Spleen (tissue), 7 donors: ENCODE data around the gene SORBS2.

Experiments
- CTCF ChIP-seq, 11 experiments: fragments of 200-600 bp in 7 of 11; fragments of 450-650 bp in 4 of 11; sonication (generic) in 4 of 11; IDR thresholded peaks in 8 of 11; conservative IDR thresholded peaks in 3 of 11; 1 replicate in 7 of 11; 2 replicates in 4 of 11; pipeline versions ENCODE4 v1.4.0 to v1.8.0; 2016 to 2021; ENCODE audit warnings: antibody characterized with exemption in 11 of 11, inconsistent platforms in 4 of 11, mild to moderate bottlenecking in 1 of 11
- POLR2A ChIP-seq, 3 donors: fragments of 450-650 bp; IDR thresholded peaks; one replicate each; pipeline ENCODE4 v1.5.1; 2017; ENCODE audit warnings: antibody characterized with exemption in 3 of 3, mild to moderate bottlenecking in 1 of 3
- POLR2AphosphoS5 ChIP-seq, 3 donors: sonication (generic); formaldehyde crosslinking; IDR thresholded peaks; one replicate each; pipeline ENCODE4 v1.5.1; 2017; ENCODE audit warnings: antibody characterized with exemption in 3 of 3
- donor health status: DM: no; HTN: no; CAD: no; lungs with moderate emphysema.
- donor health status: DM: no; HTN: no; CAD: no.
- donor health status: DM: no; HTN: no; CAD: no.

GRCh38 chr4:185592845-185593488 lies 219.0 kb downstream of the SORBS2 start:
- no peak for TF ChIP-seq CTCF (IDR thresholded peaks at IDR 0.05 in 8 of 11, conservative IDR thresholded peaks at IDR 0.05 in 3 of 11)
- TF ChIP-seq POLR2A (IDR thresholded peaks at IDR 0.05), result no peak
- TF ChIP-seq POLR2AphosphoS5 (IDR thresholded peaks at IDR 0.05), result no peak
